ENCODE measurements around the gene TAS2R60. TPM values are rescaled to one million over a fixed set of nuclear protein-coding genes. Genes with fewer than 3 reads are reported as not detected.
"Not testable (repeated sequence)": the region's sequence is repeated elsewhere in the genome, so short reads cannot be mapped to it uniquely, and the experiment has no call there.

The TAS2R60 gene, protein sequence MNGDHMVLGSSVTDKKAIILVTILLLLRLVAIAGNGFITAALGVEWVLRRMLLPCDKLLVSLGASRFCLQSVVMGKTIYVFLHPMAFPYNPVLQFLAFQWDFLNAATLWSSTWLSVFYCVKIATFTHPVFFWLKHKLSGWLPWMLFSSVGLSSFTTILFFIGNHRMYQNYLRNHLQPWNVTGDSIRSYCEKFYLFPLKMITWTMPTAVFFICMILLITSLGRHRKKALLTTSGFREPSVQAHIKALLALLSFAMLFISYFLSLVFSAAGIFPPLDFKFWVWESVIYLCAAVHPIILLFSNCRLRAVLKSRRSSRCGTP
- total RNA-seq (2014; rRNA removed; shearing (Covaris generic)), result not detected in 2 replicates

DNA sequence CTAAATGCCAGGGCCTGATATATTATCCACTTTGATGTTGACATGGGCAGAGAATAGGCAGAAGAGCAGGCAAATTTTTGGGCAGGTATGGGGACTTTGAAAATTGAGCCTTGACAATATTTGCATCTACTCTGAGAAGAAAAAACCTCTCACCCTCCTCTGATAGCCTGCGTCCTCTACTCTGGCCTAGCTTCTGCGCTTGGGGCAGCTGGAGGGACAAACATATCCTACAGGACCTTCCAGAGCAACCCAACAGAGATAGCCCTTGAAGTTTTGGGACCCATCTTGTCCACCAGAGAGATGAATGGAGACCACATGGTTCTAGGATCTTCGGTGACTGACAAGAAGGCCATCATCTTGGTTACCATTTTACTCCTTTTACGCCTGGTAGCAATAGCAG is at the start of gene TAS2R60:
Gene TAS2R60 (plus strand): TSS at position 301 of the 400 bp plus-strand sequence. CDS start 0 bp downstream, at position 301.
- DNase-seq (ENCODE audit: low read depth), result no peak

DNA sequence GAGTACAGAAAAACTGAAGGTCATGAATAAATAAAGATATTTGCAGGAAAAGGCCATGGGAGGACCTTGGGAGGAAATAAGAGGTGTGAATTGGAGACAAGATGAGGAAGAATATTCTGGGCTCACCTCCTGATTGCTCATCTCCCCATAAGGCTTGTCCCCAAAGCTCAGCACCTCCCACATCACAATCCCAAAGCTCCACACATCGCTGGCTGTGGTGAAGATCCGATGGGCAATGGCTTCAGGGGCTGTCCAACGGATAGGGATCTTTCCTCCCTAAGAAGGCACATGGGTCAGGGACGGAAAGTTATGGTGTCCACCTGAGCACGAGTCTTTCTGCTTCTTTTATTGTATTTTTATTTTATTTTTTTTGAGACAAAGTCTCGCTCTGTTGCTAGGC is 49.2 kb upstream of the TAS2R60 start:
- DNase-seq (ENCODE audit: low read depth), result no peak

DNA sequence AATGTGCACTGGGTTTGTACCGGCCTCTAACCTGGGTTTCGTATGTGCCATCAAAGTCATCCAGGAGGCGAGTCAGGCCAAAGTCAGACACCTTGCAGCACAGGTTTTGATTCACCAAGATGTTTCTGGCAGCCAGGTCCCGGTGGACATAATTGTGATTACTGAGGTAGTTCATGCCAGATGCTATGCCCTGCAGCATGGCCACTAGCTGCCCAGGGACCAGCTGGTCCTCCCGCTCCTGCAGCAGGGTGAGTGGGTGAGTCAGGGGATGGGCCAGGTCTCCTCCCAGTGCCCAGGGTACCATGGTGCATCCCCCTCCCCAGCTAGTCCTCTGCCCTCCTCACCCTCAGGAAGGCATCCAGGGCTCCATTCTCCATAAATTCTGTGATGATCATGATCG is 48.5 kb upstream of the TAS2R60 start:
- no peak for DNase-seq (ENCODE audit: low read depth)

DNA sequence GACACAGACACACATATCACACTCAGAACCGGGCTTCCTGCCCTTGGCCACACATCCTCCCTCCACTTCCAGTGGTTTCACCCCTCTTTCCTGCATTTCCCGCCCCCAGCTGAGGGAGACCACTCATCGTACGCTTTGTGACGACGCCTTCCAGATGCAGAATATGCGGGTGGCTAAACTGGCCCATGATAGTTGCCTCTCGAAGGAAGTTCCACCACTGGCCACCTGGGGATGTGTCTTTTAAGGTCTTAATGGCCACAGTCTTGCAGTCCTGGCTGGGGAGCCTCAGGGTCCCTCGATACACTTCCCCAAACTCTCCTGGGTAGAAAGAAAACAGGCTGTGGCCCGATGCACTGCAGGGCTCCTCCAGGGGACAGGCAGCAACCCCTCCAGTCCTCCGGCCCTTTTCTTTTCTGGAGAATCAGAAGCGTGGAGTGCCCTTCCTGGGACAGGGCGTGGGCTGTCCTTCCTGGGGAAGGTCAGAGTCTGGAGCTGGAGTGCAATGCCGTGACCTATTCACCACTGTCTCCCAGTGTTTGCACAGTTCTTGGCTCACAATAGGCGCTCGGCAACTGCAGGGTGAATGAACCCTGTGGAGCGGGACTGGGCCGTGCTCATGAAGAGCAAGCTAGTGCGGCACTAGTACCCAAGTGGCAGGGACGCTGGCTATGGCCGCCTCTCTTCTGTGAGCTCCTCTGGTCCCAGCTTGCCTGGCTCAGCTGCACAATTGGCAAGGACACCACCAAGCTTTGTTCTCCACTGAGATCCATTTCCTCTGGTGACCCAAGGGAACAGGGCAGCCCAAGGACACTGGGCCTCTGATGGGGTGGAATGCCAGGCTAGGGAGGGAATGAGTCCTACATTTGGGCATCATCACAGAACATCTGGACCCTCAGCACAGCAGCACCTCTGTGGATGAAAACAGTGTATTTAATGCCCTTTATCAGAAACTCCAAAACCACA is 47.8 kb upstream of the TAS2R60 start:
- DNase-seq (ENCODE audit: low read depth), result no peak

DNA sequence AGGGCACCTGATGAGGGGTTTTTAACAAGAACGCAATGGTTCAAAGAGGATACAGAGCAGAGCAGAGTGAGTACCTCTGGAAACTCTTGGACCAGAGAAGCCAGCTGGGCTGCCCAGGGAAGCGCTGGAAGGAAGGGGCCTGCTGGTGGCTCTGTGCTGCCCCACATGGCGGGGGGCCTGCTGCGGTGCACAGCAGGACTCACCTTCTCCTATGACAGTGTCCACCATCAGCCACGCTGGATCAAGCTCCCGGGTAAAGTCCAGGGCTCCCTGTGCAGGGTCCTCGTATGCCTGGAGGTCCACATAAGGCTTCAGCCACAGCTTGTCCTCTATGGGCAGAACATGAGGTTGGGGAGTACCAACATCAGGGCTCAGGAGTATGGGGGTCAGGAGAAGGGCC is 47.1 kb upstream of the TAS2R60 start:
- DNase-seq (ENCODE audit: low read depth), result no peak

DNA sequence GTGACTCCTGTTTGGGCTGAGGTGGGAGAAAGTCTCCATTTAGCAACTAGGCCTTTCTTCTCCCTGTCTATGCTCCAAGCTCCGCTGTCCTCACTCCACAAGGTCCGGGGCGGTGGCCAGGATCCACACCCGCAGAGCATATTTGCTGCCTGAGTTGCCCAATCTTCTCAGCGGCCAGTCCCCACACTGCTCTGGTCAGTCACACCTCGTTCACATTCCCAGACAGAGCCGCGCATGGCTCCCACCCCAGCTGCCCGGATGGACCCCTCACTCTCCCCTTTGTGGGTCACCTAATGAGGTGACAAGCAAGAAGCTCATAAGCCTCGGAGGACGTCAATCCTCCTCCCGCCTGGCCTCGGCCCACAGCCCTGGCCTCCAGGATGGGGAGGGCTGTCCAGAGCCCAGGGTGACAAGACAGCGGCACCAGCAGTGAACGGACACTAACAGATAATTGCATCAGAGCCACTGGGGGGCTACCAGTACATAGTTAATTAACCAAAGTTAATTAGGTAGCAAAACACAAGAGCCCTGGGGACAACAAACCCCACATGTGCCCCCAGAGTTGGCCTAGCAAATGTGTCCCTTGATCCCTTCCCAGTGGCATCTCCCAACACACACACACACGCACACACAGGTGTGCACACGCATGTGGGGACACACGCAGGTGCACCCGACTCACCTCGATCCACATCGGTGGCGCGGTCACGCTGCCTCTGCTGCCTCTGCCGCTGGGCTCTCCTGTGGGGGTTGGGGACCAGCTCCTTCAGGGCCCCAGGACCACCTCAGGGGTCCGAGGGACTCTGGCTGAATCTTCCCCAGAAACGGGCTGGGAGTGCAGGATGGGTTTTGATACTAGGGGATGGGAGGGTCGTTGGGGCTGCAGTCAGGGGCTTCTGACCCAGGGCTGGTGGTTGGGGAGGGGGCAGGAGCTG is 46.4 kb upstream of the TAS2R60 start:
- no peak for DNase-seq (ENCODE audit: low read depth)

DNA sequence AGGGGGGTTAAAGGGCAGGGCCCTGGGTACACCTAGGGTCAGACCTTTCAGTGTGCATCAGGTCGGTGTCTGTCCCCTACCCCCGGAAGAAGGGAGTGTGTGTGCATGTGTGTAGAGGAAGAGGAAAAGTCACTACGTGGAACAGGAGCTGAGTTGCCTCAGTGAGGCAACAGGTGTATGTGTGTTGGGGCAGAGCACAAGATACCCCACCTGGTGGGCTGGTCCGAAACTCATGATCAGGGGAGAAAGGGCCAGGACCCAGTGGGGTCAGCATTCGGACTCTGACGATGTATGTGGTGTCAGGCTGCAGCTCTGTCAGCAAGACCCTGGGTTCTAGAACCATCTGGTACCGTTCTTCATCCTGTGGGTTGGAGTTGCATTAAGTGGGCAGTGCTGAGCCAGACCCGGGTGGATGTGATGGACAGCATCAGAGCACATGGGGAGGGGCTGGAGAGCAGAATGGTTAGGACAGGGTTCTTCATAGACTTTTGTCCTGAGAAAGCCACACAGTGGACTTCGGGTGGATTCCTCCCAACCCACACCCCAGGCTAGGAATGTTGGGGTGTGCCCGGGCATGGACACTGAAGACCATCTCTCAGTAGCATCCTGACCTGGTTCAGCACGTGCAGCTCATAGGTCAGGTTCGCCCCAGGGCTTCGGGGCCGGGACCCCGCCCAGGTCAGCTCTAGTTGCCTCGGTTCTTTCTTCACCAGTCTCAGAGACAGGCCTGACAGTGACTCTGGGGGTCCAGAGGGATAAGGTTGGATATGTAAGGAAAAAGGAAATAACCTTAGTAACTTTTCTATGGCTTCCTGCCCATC is 45.3 kb upstream of the TAS2R60 start:
- DNase-seq (ENCODE audit: low read depth), result no peak

DNA sequence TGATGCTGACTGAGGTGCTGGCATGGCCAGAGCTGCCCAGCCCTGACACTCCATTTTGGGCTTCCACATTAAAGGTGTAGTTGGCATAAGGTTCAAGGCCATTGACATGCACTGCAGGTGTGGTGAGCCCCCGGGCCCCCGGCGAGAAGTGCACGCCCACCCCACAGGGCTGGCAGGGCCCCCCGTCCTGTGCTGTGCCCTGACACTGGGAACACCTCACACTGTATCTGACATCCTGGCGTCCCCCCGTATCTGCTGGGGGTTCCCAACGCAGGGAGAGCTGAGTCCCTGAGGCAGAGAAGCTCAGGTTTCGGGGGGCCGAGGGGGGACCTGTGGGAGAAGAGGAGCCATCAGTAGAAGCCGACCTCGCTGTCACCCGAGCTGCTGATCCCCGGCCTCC is 44.6 kb upstream of the TAS2R60 start:
- no peak for DNase-seq (ENCODE audit: low read depth)

DNA sequence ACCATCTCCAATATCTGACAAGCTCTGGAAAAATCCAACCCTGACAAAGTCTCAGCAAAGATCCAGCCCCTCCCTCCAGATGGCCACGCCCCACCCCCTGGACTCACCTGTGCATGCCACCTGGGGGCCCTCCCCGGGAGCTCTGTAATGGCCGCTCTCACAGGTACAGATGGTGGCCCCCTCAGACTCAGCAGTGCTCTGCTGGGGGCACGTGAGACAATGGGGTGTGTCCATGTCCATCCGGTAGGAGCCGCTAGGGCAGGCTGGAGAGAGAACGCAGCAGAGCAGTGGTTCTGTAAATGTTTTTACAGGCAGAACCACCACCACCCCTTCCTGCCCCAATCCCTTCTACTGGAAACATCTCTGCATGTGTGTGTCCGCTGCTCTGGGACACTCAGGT is 44.1 kb upstream of the TAS2R60 start:
- no peak for DNase-seq (ENCODE audit: low read depth)

DNA sequence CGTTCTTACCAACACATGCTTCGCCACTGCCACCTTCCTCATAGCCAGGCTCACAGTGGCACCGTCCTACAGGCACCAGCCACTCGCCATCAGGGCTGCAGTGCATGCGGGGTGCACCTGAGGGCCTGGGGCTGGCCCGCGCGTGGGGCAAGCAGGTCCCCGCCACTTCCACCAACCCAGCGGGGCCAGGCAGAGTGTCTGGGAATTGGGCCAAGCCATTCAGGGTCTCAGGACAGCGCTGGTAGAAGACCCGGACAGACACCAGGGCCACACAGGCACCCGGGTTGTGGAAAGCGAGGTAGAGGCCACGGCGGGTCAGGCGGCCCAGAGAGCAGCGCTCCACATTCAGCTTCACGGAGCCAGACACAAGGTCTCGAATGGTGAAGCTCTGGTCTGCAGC is 43.6 kb upstream of the TAS2R60 start:
- DNase-seq (ENCODE audit: low read depth), result no peak

DNA sequence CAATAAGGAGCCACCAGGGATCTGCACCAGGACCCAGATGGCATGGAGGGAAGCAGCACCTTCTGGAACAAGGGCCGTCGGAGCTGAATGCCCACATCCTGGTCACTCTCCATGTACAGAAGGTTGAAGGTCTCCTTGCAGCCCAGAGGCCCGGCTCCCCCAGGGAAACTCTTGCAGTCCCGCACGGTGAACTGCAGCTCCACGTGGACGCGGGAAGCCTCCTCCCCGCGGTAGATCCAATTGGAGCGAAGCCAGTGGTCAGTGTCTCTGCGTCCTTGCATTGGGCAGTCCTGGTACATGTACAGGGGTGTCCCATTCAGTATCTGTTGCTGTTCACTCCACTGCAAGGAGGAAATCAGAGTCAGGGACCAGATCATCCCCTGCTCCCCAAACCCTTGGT is 42.0 kb upstream of the TAS2R60 start:
- no peak for DNase-seq (ENCODE audit: low read depth)

DNA sequence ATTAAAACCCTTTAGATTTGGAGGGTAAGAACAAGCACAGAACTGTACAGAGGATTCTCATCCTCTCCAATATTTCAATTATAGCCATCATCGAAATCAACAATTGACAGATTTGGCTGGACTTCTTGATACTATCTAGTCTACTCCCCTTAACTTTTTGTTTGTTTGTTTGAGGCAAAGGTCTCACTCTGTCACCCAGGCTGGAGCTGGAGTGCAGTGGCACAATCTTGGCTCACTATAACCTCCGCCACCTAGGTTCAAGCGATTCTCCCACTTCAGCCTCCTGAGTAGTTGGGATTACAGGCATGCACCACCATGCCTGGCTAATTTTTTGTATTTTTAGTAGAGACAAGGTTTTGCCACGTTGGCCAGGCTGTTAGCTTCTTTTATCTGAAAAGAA is 41.0 kb upstream of the TAS2R60 start:
- not testable (repeated sequence) for DNase-seq (ENCODE audit: low read depth)

DNA sequence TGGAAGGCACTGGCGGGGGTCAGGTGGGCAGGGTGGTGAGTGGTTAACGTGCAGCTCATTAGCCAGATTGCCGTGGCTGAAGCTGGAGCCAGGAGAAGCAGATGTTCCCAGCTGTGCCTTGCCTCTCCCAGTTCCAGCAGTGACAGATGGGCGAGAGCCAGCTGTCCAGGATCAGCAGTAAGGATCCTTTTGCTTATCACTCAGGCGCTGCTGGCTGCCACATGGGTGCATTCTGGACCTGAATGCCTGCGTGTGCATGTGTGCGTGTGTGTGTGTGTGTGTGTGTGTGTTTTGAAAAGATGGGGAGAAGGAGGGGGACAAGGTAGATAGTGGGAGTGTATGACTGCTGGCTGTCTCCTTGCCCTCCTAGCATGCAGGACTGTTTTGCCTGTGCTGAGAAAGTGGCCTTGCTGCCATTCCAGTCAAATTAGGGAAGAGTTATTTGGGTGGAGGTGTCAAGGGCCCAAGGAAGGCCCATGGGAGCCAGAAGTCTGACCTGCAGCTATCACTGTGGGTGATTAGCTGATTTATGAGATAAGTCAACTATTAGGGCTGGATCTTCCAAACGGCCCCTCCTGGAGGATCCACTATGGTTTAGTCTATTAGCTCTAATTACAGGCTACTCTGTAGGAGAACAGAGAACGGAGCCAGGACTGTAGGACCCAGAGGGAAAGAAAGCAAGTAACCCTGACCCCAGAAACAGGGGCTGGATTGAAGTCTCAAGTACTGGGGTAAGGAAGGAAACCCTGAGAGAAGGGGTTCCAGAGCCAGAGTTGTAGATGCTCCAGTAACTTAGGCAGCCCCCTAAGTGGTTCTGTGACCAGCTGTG is 37.9 kb upstream of the TAS2R60 start:
- DNase-seq (ENCODE audit: low read depth), result no peak

DNA sequence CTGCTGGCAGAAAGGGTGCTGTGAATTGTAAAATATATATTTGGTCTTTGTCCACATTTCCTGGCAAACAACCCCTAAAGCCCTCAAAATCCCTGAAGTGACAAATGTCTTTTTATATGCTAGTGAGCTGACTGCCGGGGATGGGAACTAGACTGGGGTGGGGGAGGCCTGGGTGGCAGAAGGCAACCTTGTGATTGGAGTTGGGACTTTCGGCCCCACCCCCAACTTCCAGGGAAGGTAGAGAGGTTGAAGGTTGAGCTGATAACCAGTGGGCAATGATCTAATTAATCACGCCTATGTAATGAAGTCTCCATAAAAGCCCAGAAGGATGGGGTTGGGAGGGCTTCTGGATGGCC is 37.3 kb upstream of the TAS2R60 start:
- no peak for DNase-seq (ENCODE audit: low read depth)

DNA sequence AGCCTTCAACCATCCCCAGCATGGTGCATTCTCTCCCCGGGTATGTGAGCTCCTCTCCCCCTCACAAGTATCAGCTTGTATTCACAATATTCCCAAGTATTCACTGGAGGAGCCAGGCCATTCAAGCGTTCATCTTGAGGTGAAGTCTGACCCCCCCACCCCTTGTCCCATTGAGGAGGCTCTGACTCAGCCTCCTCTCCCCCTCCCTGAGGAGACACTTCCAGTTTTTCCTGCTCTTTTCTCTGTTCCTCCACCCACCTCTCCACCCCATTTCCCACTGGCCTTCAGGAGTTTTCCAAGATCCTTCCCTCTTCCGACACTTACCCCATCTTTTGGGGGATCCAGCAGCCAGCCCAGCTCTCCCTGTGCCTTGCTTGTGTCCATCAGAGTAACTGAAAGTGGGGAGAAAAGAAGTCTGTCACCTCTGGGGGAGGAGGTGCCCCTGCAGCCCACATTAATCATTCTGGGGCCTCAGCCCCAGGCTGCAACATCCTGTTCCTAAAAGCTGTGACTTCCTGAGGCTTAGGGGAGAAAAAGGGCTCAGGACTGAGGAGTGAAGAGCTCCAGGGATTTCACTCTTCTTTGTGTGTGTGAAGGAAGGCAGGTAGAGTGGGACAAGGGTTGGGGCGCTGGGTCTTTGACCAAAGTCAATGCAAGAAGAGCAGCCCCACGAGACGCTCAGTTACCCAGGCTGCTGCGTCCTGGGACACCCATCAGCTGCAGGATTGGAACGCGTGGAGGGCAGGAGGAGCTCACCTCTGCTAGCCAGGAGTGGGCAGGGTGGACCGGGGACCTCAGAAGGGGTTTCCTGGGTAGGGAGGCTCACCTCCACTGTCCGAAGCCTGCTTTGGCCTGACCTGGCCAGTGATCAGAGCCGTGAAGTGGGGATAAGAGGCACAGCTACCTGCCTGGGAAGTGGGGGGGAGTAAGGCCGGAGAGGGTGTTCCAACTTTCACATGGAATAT is 35.7 kb upstream of the TAS2R60 start:
- DNase-seq (ENCODE audit: low read depth), result no peak

DNA sequence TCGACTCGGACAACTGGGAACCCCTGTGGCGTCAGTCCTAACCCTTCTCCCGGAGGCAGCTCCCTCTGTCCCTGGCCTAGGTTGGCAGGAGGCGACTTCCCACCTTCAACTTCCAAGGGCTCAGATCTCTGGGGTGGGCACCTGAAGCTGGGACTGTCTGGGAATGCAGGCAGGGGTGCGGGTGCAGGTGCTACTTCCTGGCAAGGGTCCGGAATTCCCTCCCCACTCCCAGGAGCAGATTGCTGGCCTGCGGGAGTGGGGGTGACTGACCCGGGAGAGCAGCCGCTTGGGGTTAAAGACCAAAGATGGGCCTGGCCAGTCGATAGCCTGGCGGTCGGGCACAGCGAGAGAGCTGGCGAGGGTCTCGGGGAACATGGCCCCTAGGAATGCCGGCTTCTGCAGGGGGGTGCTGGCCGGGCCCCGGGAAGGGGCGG is 35.0 kb upstream of the TAS2R60 start:
- DNase-seq (ENCODE audit: low read depth), result no peak

DNA sequence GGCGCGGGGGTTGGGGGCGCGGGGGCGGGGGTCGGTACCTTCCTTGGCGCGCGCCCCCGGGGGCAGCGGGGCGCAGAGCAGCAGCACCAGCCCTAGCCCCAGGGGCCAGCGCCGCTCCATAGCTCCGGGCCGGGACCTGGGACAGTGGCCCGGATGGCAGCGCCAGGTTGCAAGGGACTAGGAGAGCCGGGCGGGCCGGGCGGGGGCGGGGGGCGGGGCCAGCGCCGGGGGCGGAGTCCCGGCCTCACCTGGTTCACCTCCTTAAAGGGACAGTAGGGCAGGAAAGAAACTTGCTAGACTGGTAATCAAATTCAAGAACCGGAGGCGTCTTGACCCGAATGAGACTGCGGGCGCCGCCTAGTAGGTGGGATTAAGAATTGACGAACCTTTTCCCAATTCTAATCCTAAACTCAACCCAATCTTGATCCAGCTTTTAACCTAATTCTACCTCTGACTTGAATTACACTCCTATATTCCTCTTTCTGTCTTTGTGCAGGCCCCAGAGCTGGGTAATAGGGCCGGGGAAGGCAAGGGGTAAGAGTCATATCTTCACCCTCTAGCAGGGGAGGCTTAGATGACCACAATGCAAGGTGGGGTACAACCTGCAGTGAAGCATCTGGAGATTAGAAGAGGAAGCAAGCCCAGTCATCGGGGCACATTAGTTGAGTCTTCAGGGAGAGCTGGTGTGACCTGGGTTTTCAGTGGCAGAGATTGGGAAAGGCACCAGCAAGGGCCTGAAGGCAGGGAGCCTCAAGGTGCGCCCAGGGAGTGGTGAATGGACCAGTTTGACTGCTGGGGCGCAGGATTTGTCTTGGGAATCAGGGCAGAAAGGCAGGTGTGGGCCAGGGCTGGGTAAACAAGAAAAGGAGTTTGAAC is 34.3 kb upstream of the TAS2R60 start, which contains the start of gene EPHA1:
Gene EPHA1 (minus strand): TSS at position 171 of the 876 bp plus-strand sequence. CDS start 51 bp downstream, at position 120.
- DNase-seq (ENCODE audit: low read depth), result no peak
